SK-N-SH treated with all-trans-retinoic acid at 6 μM for 48 hours (cell line): ENCODE measurements around the gene DSE.

Source experiments
- ATAC-seq: fragments of 200-7000 bp; cut with Tn5 transposase; 3 replicates; pipeline ENCODE4 v1.9.1; 2020; ENCODE audit warnings: mild to moderate bottlenecking, moderate library complexity
- ARNTL ChIP-seq: fragments of 450-650 bp; formaldehyde crosslinking; IDR thresholded peaks from 2 replicates; pipeline ENCODE4 v1.5.0; 2020; ENCODE audit warnings: low read depth, mild to moderate bottlenecking, moderate library complexity, borderline replicate concordance
- BACH2 ChIP-seq: fragments of 250-450 bp; sonication (Bioruptor Pico); IDR thresholded peaks from 2 replicates; pipeline ENCODE4 v1.9.0; 2021; ENCODE audit warnings: mild to moderate bottlenecking, borderline replicate concordance
- CREB5 ChIP-seq: fragments of 250-450 bp; sonication (Bioruptor Pico); IDR thresholded peaks from 2 replicates; pipeline ENCODE4 v1.5.1; 2020; ENCODE audit warnings: low read depth, mild to moderate bottlenecking, moderate library complexity
- CSDC2 ChIP-seq: fragments of 250-450 bp; sonication (Bioruptor Pico); IDR thresholded peaks from 2 replicates; pipeline ENCODE4 v1.5.0; 2020; ENCODE audit warnings: mild to moderate bottlenecking, moderate library complexity
- ESRRG ChIP-seq: fragments of 250-450 bp; sonication (Bioruptor Pico); IDR thresholded peaks from 2 replicates; pipeline ENCODE4 v1.6.1; 2021; ENCODE audit warnings: mild to moderate bottlenecking
- GLIS3 ChIP-seq: fragments of 250-450 bp; sonication (Bioruptor Pico); IDR thresholded peaks from 2 replicates; pipeline ENCODE4 v1.5.0; 2020; ENCODE audit warnings: mild to moderate bottlenecking, moderate library complexity
- ISL1 ChIP-seq: fragments of 250-450 bp; sonication (Bioruptor Pico); IDR thresholded peaks from 2 replicates; pipeline ENCODE4 v2.1.2; 2022; ENCODE audit warnings: mild to moderate bottlenecking, moderate library complexity
- OSR1 ChIP-seq: fragments of 250-450 bp; sonication (Bioruptor Pico); IDR thresholded peaks from 2 replicates; pipeline ENCODE4 v1.8.0; 2022; ENCODE audit warnings: moderate library complexity, mild to moderate bottlenecking, inconsistent platforms
- PATZ1 ChIP-seq: fragments of 250-450 bp; sonication (Bioruptor Pico); IDR thresholded peaks from 2 replicates; pipeline ENCODE4 v1.8.0; 2020; ENCODE audit warnings: mild to moderate bottlenecking, moderate library complexity, borderline replicate concordance
- POU6F1 ChIP-seq: fragments of 250-450 bp; sonication (Bioruptor Pico); IDR thresholded peaks from 2 replicates; pipeline ENCODE4 v1.8.0; 2021; ENCODE audit warnings: low read depth, mild to moderate bottlenecking, moderate library complexity, borderline replicate concordance
- PPARA ChIP-seq: fragments of 250-450 bp; sonication (Bioruptor Pico); IDR thresholded peaks from 2 replicates; pipeline ENCODE4 v1.5.0; 2020; ENCODE audit warnings: mild to moderate bottlenecking, borderline replicate concordance
- RARB ChIP-seq: fragments of 250-450 bp; sonication (Bioruptor Pico); IDR thresholded peaks from 2 replicates; pipeline ENCODE4 v1.8.0; 2021; ENCODE audit warnings: mild to moderate bottlenecking, moderate library complexity
- SNAI2 ChIP-seq: fragments of 250-450 bp; sonication (Bioruptor Pico); IDR thresholded peaks from 2 replicates; pipeline ENCODE4 v1.5.0; 2020; ENCODE audit warnings: mild to moderate bottlenecking, moderate library complexity
- TCF4 ChIP-seq: fragments of 250-450 bp; sonication (Bioruptor Pico); IDR thresholded peaks from 2 replicates; pipeline ENCODE4 v1.8.0; 2021; ENCODE audit warnings: mild to moderate bottlenecking, moderate library complexity, borderline replicate concordance
- TOX ChIP-seq: fragments of 250-450 bp; sonication (Bioruptor Pico); IDR thresholded peaks from 2 replicates; pipeline ENCODE4 v1.8.0; 2021; ENCODE audit warnings: mild to moderate bottlenecking, moderate library complexity, borderline replicate concordance
- TSHZ2 ChIP-seq: fragments of 250-450 bp; sonication (Bioruptor Pico); IDR thresholded peaks from 2 replicates; pipeline ENCODE4 v1.5.0; 2020; ENCODE audit warnings: mild to moderate bottlenecking, moderate library complexity
- ZC3H10 ChIP-seq: fragments of 250-450 bp; sonication (Bioruptor Pico); IDR thresholded peaks from 2 replicates; pipeline ENCODE4 v1.5.1; 2021; ENCODE audit warnings: mild to moderate bottlenecking, moderate library complexity
- ZFP3 ChIP-seq: fragments of 250-450 bp; sonication (Bioruptor Pico); IDR thresholded peaks from 2 replicates; pipeline ENCODE4 v1.5.0; 2020; ENCODE audit warnings: mild to moderate bottlenecking, moderate library complexity
- ZFP30 ChIP-seq: fragments of 450-650 bp; formaldehyde crosslinking; IDR thresholded peaks from 2 replicates; pipeline ENCODE4 v1.5.0; 2022; ENCODE audit warnings: mild to moderate bottlenecking, moderate library complexity
- ZNF565 ChIP-seq: fragments of 450-650 bp; formaldehyde crosslinking; conservative IDR thresholded peaks from 2 replicates; pipeline ENCODE4 v1.5.0; 2020; ENCODE audit warnings: low read depth, mild to moderate bottlenecking, moderate library complexity
- ZNF8 ChIP-seq: fragments of 450-650 bp; formaldehyde crosslinking; IDR thresholded peaks from 2 replicates; pipeline ENCODE4 v1.5.0; 2020; ENCODE audit warnings: mild to moderate bottlenecking, moderate library complexity

Gene DSE

GRCh38 chr6:116433206-116433712, 62.5 kb downstream of the DSE start:
- no peak for TF ChIP-seq PPARA (CRISPR knock-in tag)
- no peak for TF ChIP-seq TCF4 (CRISPR knock-in tag)
- no peak for TF ChIP-seq ZFP3 (CRISPR knock-in tag)
- no peak for TF ChIP-seq CREB5 (CRISPR knock-in tag)
- TF ChIP-seq ISL1 (CRISPR knock-in tag) = no peak
- no peak for TF ChIP-seq ZNF565 (CRISPR knock-in tag)
- no peak for TF ChIP-seq ZFP30 (CRISPR knock-in tag)
- no peak for TF ChIP-seq TSHZ2 (CRISPR knock-in tag)
- TF ChIP-seq ARNTL (CRISPR knock-in tag) = no peak
- TF ChIP-seq POU6F1 = no peak
- TF ChIP-seq CSDC2 = no peak
- TF ChIP-seq ZNF8 (CRISPR knock-in tag) = no peak
- TF ChIP-seq TOX (CRISPR knock-in tag) = no peak
- no peak for TF ChIP-seq PATZ1
- TF ChIP-seq GLIS3 (CRISPR knock-in tag) = no peak
- no peak for TF ChIP-seq ZC3H10
- no peak for TF ChIP-seq ESRRG (CRISPR knock-in tag)
- TF ChIP-seq OSR1 (CRISPR knock-in tag) = no peak
- TF ChIP-seq BACH2 (CRISPR knock-in tag) = no peak
- TF ChIP-seq SNAI2 = no peak
- no peak for ATAC-seq

- ATAC-seq = no peak
- no peak for TF ChIP-seq RARB (CRISPR knock-in tag)
- TF ChIP-seq ARNTL (CRISPR knock-in tag) = no peak
- TF ChIP-seq PATZ1 = no peak
- TF ChIP-seq TOX (CRISPR knock-in tag) = no peak
- no peak for TF ChIP-seq ZNF565 (CRISPR knock-in tag)
- no peak for TF ChIP-seq SNAI2
- TF ChIP-seq TSHZ2 (CRISPR knock-in tag) = no peak
- TF ChIP-seq ZFP3 (CRISPR knock-in tag) = no peak
- no peak for TF ChIP-seq ZC3H10
- no peak for TF ChIP-seq OSR1 (CRISPR knock-in tag)
- no peak for TF ChIP-seq PPARA (CRISPR knock-in tag)
- TF ChIP-seq, all 23 proteins: peak for 0
Measured at GRCh38 chr6:116434056-116434725, 63.4 kb downstream of the DSE start.
